H1 (cell line): Measurements from ENCODE around the gene CDC45. TPM values are rescaled to one million over a fixed set of nuclear protein-coding genes. Genes with fewer than 3 reads are reported as not detected.
A peak's percentile ranks its signal among the peaks of the same experiment; 100 is the strongest.

Experiments
- ASH2L ChIP-seq: fragments of 200-600, 300-600 bp; sonication (generic); IDR thresholded peaks from one replicate; pipeline ENCODE4 v1.7.1; 2017; ENCODE audit warnings: low read length
- ATF3 ChIP-seq: IDR thresholded peaks from 2 replicates; pipeline ENCODE4 v1.6.1; 2011; ENCODE audit warnings: low read depth, mild to moderate bottlenecking, low read length; ENCODE audit not compliant: insufficient read depth
- CBX5 ChIP-seq: fragments of 300-800, 300-1000 bp; sonication (generic); IDR thresholded peaks from 2 replicates; pipeline ENCODE4 v1.7.1; 2016; ENCODE audit warnings: antibody characterized with exemption, low read length, low read depth
- CHD2 ChIP-seq: IDR thresholded peaks from 2 replicates; pipeline ENCODE4 v1.6.1; 2012; ENCODE audit warnings: low read length, improper control_type of control experiment
- CREB1 ChIP-seq: IDR thresholded peaks from 2 replicates; pipeline ENCODE4 v1.6.1; 2012; ENCODE audit warnings: inconsistent platforms
- CTCF ChIP-seq, 3 experiments: IDR thresholded peaks; 1 replicate in 2 of 3; 2 replicates in 1 of 3; pipeline versions ENCODE4 v1.5.1 to v1.6.1; 2011; ENCODE audit warnings: low read length in 3 of 3, mild to moderate bottlenecking in 3 of 3, inconsistent platforms in 2 of 3, low read depth in 1 of 3, moderate library complexity in 1 of 3; ENCODE audit not compliant: insufficient read depth in 1 of 3; ENCODE audit errors: control extremely low read depth in 1 of 3
- EGR1 ChIP-seq: IDR thresholded peaks from 2 replicates; pipeline ENCODE4 v1.6.1; 2011; ENCODE audit warnings: low read depth, low read length, borderline replicate concordance
- JUND ChIP-seq: IDR thresholded peaks from 2 replicates; pipeline ENCODE4 v1.6.1; 2011; ENCODE audit warnings: mild to moderate bottlenecking, improper control_type of control experiment, low read length
- MAX ChIP-seq: IDR thresholded peaks from 2 replicates; pipeline ENCODE4 v1.6.1; 2012; ENCODE audit warnings: inconsistent platforms
- PHF8 ChIP-seq: fragments of 200-600 bp; sonication (generic); conservative IDR thresholded peaks from 2 replicates; pipeline ENCODE4 v1.7.1; 2012; ENCODE audit warnings: low read depth, mild to moderate bottlenecking, inconsistent platforms, low read length, moderate library complexity
- POLR2A ChIP-seq, 2 experiments: IDR thresholded peaks; 1 replicate in 1 of 2; 2 replicates in 1 of 2; pipeline ENCODE4 v1.6.1; 2011; ENCODE audit warnings: low read depth in 2 of 2, low read length in 2 of 2, mild to moderate bottlenecking in 2 of 2; ENCODE audit errors: control extremely low read depth in 1 of 2
- POLR2AphosphoS5 ChIP-seq: IDR thresholded peaks from 2 replicates; pipeline ENCODE4 v1.6.1; 2011; ENCODE audit warnings: low read depth, low read length
- RBBP5 ChIP-seq: IDR thresholded peaks from 2 replicates; pipeline ENCODE4 v1.7.1; 2012; ENCODE audit warnings: low read depth, mild to moderate bottlenecking, inconsistent platforms, low read length, moderate library complexity, borderline replicate concordance
- RFX5 ChIP-seq: IDR thresholded peaks from 2 replicates; pipeline ENCODE4 v1.6.1; 2011; ENCODE audit warnings: low read depth, low read length, improper control_type of control experiment, borderline replicate concordance
- RNF2 ChIP-seq: fragments of 200-900, 300-1000 bp; sonication (generic); IDR thresholded peaks from 2 replicates; pipeline ENCODE4 v1.7.1; 2016; ENCODE audit warnings: borderline replicate concordance, low read depth, mild to moderate bottlenecking, antibody characterized with exemption, low read length; ENCODE audit not compliant: poor library complexity, severe bottlenecking; ENCODE audit errors: missing control alignments
- RXRA ChIP-seq: IDR thresholded peaks from 2 replicates; pipeline ENCODE4 v1.6.1; 2011; ENCODE audit warnings: low read depth, mild to moderate bottlenecking, low read length, moderate library complexity; ENCODE audit not compliant: insufficient read depth
- TAF1 ChIP-seq: IDR thresholded peaks from 2 replicates; pipeline ENCODE4 v1.6.1; 2011; ENCODE audit warnings: mild to moderate bottlenecking, low read depth, low read length
- TBP ChIP-seq: IDR thresholded peaks from 2 replicates; pipeline ENCODE4 v1.6.1; 2011; ENCODE audit warnings: low read depth, low read length, improper control_type of control experiment
- polyA plus RNA-seq, 7 experiments: library from polyadenylated mRNA; depleted of rRNA in 3 of 7; stranded (reverse) in 5 of 7; unstranded in 2 of 7; fragments of >200 nt in 5 of 7; fragments of 200-250 nt in 2 of 7; gene quantifications; 1 replicate in 5 of 7; 2 replicates in 1 of 7; 4 replicates in 1 of 7; pipeline versions ENCODE4 v1.2.1 to v1.2.3, GENCODE V29; 2011 to 2013; ENCODE audit warnings: missing spikeins in 2 of 7, mixed read lengths in 2 of 7
- total RNA-seq: library from RNA; stranded (reverse); fragmentation: NEBNext Ultra II Directional; extraction: Animal tissue kit (Norgen Biotek cat#: 25700); gene quantifications from 2 replicates; pipeline ENCODE4 v1.2.1, GENCODE V29; 2021

CDC45 gene
- total and polyA plus RNA-seq, 2 of the 8 experiments (the other 6 are each of a cell fraction or from before 2014, with no cell fraction given) = 31.9 to 37.7 TPM

GRCh38 chr22:19430890-19431541 lies 48.7 kb upstream of the CDC45 start (continued):
- TF ChIP-seq RFX5 = no peak
- peak; percentile 54 for TF ChIP-seq TAF1
- TF ChIP-seq ASH2L = peak; percentile 24
- peak; percentile 31; the same call in 1 of the 2 replicates for TF ChIP-seq PHF8
- TF ChIP-seq CTCF (IDR thresholded peaks at IDR 0.05; ENCODE audit: control extremely low read depth in 1 of 3, insufficient read depth in 1 of 3, low read depth in 1 of 3, low read length in 3 of 3) = peak; percentile 20 to 35 (median 32); a peak in 3 of 4 replicates
- TF ChIP-seq RNF2 = no peak
- no peak for TF ChIP-seq JUND
- no peak for TF ChIP-seq CBX5
- TF ChIP-seq CHD2 = no peak
- no peak for TF ChIP-seq CREB1
- 0 out of 2 replicates have a peak, but pooled peaks have one; percentile 2 for TF ChIP-seq POLR2AphosphoS5
- peak; percentile 47 for TF ChIP-seq TBP
- peak; percentile 93 for TF ChIP-seq MAX
- TF ChIP-seq RXRA = no peak
- TF ChIP-seq RBBP5 = no peak
- TF ChIP-seq POLR2A (IDR thresholded peaks at IDR 0.05; ENCODE audit: control extremely low read depth in 1 of 2, low read depth in 2 of 2, low read length in 2 of 2) = peak in 1 of 2 experiments; percentile 19; a peak in 2 of 3 replicates
- no peak for TF ChIP-seq EGR1
- no peak for TF ChIP-seq ATF3
